Prostate gland (tissue), 2 donors: ENCODE results near the gene IMMP1L.

Source experiments
- POLR2A ChIP-seq: fragments of 450-650 bp; IDR thresholded peaks from one replicate; pipeline ENCODE4 v1.6.1; 2016; ENCODE audit warnings: antibody characterized with exemption, mild to moderate bottlenecking
- TF ChIP-seq, protein P1 (sequence below), 4 experiments: fragments of 200-600 bp in 2 of 4; fragments of 450-650 bp in 2 of 4; sonication (generic) in 2 of 4; IDR thresholded peaks; 1 replicate in 3 of 4; 2 replicates in 1 of 4; pipeline ENCODE4 v1.5.1; 2016 to 2019; ENCODE audit warnings: antibody characterized with exemption in 4 of 4, mild to moderate bottlenecking in 2 of 4, moderate library complexity in 2 of 4

DNA sequence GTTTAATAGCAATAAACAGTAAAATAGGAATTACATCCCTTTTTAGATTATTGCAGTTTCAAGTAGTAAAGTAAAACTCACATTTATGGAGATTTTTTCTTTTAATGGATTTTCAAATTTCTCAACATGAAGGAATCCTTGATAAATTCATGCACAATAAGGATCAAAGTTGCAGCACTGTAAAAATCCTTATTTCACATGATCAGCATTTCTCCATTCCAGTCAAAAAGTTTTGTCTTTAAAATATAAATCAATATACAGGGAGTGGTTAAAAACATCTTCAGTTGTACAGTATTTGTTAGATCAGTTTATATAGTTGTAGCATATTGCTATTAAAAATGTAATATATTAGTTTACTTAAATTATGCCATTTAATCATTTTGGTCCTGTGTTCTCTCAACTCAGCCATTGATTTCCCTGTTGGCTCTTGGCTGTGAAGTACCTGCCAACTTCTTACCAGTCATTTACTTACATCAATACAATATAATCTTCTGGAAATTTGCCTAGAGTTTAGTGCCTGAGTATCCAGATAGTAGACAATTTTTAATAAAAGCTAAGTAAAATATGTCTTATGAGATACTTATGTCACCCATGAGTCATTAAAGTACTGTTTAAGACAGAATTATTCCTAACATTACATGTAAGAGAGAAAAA, 12.2 kb upstream of the IMMP1L start:
- TF ChIP-seq, protein P1, sequence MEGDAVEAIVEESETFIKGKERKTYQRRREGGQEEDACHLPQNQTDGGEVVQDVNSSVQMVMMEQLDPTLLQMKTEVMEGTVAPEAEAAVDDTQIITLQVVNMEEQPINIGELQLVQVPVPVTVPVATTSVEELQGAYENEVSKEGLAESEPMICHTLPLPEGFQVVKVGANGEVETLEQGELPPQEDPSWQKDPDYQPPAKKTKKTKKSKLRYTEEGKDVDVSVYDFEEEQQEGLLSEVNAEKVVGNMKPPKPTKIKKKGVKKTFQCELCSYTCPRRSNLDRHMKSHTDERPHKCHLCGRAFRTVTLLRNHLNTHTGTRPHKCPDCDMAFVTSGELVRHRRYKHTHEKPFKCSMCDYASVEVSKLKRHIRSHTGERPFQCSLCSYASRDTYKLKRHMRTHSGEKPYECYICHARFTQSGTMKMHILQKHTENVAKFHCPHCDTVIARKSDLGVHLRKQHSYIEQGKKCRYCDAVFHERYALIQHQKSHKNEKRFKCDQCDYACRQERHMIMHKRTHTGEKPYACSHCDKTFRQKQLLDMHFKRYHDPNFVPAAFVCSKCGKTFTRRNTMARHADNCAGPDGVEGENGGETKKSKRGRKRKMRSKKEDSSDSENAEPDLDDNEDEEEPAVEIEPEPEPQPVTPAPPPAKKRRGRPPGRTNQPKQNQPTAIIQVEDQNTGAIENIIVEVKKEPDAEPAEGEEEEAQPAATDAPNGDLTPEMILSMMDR (IDR thresholded peaks at IDR 0.05): no peak
- TF ChIP-seq POLR2A: no peak
